IPS-15b (cell line): ENCODE results near the gene VWA3B.
"Not testable (repeated sequence)": the region's sequence is repeated elsewhere in the genome, so short reads cannot be mapped to it uniquely, and the experiment has no call there.

Experiments
- H3K27me3 ChIP-seq: one replicate; pipeline ENCODE4 v1.6.1; 2013; ENCODE audit warnings: low read length; ENCODE audit not compliant: control insufficient read depth, insufficient read depth
- H3K36me3 ChIP-seq: one replicate; pipeline ENCODE4 v1.6.1; 2013; ENCODE audit warnings: low read length; ENCODE audit not compliant: control insufficient read depth, insufficient read depth
- H3K4me1 ChIP-seq: one replicate; pipeline ENCODE4 v1.6.1; 2013; ENCODE audit warnings: mild to moderate bottlenecking, low read length; ENCODE audit not compliant: control insufficient read depth, insufficient read depth
- H3K4me3 ChIP-seq: one replicate; pipeline ENCODE4 v1.5.1; 2013; ENCODE audit warnings: low read depth, low read length
- H3K9ac ChIP-seq: one replicate; pipeline ENCODE4 v1.6.1; 2013; ENCODE audit warnings: low read depth, mild to moderate bottlenecking, low read length
- H3K9me3 ChIP-seq: one replicate; pipeline ENCODE4 v1.6.1; 2013; ENCODE audit warnings: mild to moderate bottlenecking, low read length; ENCODE audit not compliant: control insufficient read depth, insufficient read depth

The VWA3B gene

GRCh38 chr2:98086491-98087446 lies at the start of gene VWA3B:
TSS of gene VWA3B (plus strand) at chr2:98087167. CDS start at chr2:98093093, 5,926 bp downstream.
- H3K36me3 ChIP-seq = no peaks in the 10 kb centered on the region
- H3K9me3 ChIP-seq = no peaks in the 10 kb centered on the region
- H3K27me3 ChIP-seq = peaks cover 37% of the 10 kb centered on the region
- peaks cover 4% of the 10 kb centered on the region for H3K4me1 ChIP-seq
- peak within 1 kb of the TSS; percentile 71 for H3K4me3 ChIP-seq
- H3K9ac ChIP-seq = peak within 1 kb of the TSS; percentile 32

- Histone ChIP-seq H3K4me1 (no peaks in the 10 kb centered on the region), H3K36me3 (no peaks in the 10 kb centered on the region), H3K4me3 (no peak overlapping the region), H3K9ac (no peak overlapping the region), H3K9me3 (no peaks in the 10 kb centered on the region), H3K27me3 (no peaks in the 10 kb centered on the region)
These were observed 49.8 kb upstream of the VWA3B start for GRCh38 chr2:98037206-98037605.

GRCh38 chr2:98037666-98038336 lies 49.2 kb upstream of the VWA3B start:
- H3K4me3 ChIP-seq = no peak overlapping the region
- H3K4me1 ChIP-seq = no peaks in the 10 kb centered on the region
- H3K27me3 ChIP-seq = no peaks in the 10 kb centered on the region
- H3K9me3 ChIP-seq = no peaks in the 10 kb centered on the region
- no peak overlapping the region for H3K9ac ChIP-seq
- H3K36me3 ChIP-seq = no peaks in the 10 kb centered on the region

- no peak overlapping the region for H3K9ac ChIP-seq
- no peaks in the 10 kb centered on the region for H3K27me3 ChIP-seq
- H3K36me3 ChIP-seq = no peaks in the 10 kb centered on the region
- no peak overlapping the region for H3K4me3 ChIP-seq
- H3K4me1 ChIP-seq = no peaks in the 10 kb centered on the region
- H3K9me3 ChIP-seq = no peaks in the 10 kb centered on the region
These were observed 47.7 kb upstream of the VWA3B start for GRCh38 chr2:98039085-98039756.

GRCh38 chr2:98040331-98040939 lies 46.5 kb upstream of the VWA3B start:
- no peaks in the 10 kb centered on the region for H3K4me1 ChIP-seq
- H3K4me3 ChIP-seq = no peak overlapping the region
- H3K9me3 ChIP-seq = no peaks in the 10 kb centered on the region
- no peaks in the 10 kb centered on the region for H3K36me3 ChIP-seq
- no peaks in the 10 kb centered on the region for H3K27me3 ChIP-seq
- no peak overlapping the region for H3K9ac ChIP-seq

GRCh38 chr2:98043101-98043500 lies 43.9 kb upstream of the VWA3B start:
- Histone ChIP-seq H3K9me3 (no peaks in the 10 kb centered on the region), H3K9ac (no peak overlapping the region), H3K4me1 (no peaks in the 10 kb centered on the region), H3K27me3 (no peaks in the 10 kb centered on the region), H3K36me3 (no peaks in the 10 kb centered on the region), H3K4me3 (no peak overlapping the region)

GRCh38 chr2:98044730-98045129 lies 42.2 kb upstream of the VWA3B start:
- not testable (repeated sequence) for H3K9me3 ChIP-seq, H3K9ac ChIP-seq, H3K27me3 ChIP-seq, H3K36me3 ChIP-seq, H3K4me3 ChIP-seq, H3K4me1 ChIP-seq

- no peaks in the 10 kb centered on the region for H3K9me3 ChIP-seq
- H3K36me3 ChIP-seq = no peaks in the 10 kb centered on the region
- H3K4me3 ChIP-seq = no peak overlapping the region
- no peak overlapping the region for H3K9ac ChIP-seq
- H3K4me1 ChIP-seq = no peaks in the 10 kb centered on the region
- H3K27me3 ChIP-seq = no peaks in the 10 kb centered on the region
These were observed 36.9 kb upstream of the VWA3B start for GRCh38 chr2:98050070-98050469.

GRCh38 chr2:98058191-98058975 lies 28.6 kb upstream of the VWA3B start:
- Histone ChIP-seq H3K9ac (no peak overlapping the region), H3K4me3 (no peak overlapping the region), H3K9me3 (no peaks in the 10 kb centered on the region), H3K27me3 (no peaks in the 10 kb centered on the region), H3K36me3 (no peaks in the 10 kb centered on the region), H3K4me1 (no peaks in the 10 kb centered on the region)

- Histone ChIP-seq H3K4me1 (no peaks in the 10 kb centered on the region), H3K36me3 (no peaks in the 10 kb centered on the region), H3K4me3 (no peak overlapping the region), H3K9ac (no peak overlapping the region), H3K9me3 (no peaks in the 10 kb centered on the region), H3K27me3 (no peaks in the 10 kb centered on the region)
These were observed 26.7 kb upstream of the VWA3B start for GRCh38 chr2:98060277-98060676.
